ENCODE data around the gene PRDM16.

- TF ChIP-seq CTCF (conservative IDR thresholded peaks at IDR 0.05; ENCODE audit: low read length) (no peak), EZH2phosphoT487 (IDR thresholded peaks at IDR 0.05; ENCODE audit: borderline replicate concordance, low read depth, low read length) (no peak)
These were observed 369.7 kb downstream of the PRDM16 start for GRCh38 chr1:3438661-3439180.
